Lung (tissue), 12 donors: Measurements from ENCODE around the gene TMEM8B. TPM values are rescaled to one million over a fixed set of nuclear protein-coding genes. Genes with fewer than 3 reads are reported as not detected.

ENCODE experiments used
- ATAC-seq: fragments of 200-7000 bp; cut with Tn5 transposase; one replicate; pipeline ENCODE4 v1.9.1; 2020; ENCODE audit warnings: moderate number of reproducible peaks; ENCODE audit not compliant: insufficient read depth, low FRiP score
- DNase-seq, 3 donors: peaks; one replicate each; pipeline ENCODE4 v3.0.0-alpha.2; 2013 to 2017
- H3K27ac ChIP-seq, 2 donors: one replicate each; pipeline ENCODE4 v1.5.1; 2013; ENCODE audit warnings: mild to moderate bottlenecking in 2 of 2, moderate library complexity in 2 of 2, control low read depth in 1 of 2, inconsistent platforms in 1 of 2, low read depth in 1 of 2, low read length in 1 of 2
- H3K27me3 ChIP-seq, 3 donors: one replicate each; pipeline ENCODE4 v1.5.1; 2013; ENCODE audit warnings: low read length in 2 of 3; ENCODE audit not compliant: control insufficient read depth in 3 of 3, insufficient read depth in 3 of 3
- H3K36me3 ChIP-seq, 4 donors: one replicate each; pipeline ENCODE4 v1.5.1; 2013; ENCODE audit warnings: low read length in 4 of 4, mild to moderate bottlenecking in 1 of 4, moderate library complexity in 1 of 4; ENCODE audit not compliant: control insufficient read depth in 4 of 4, insufficient read depth in 4 of 4
- H3K4me1 ChIP-seq, 5 donors: one replicate each; pipeline ENCODE4 v1.5.1; 2013; ENCODE audit warnings: low read length in 5 of 5, mild to moderate bottlenecking in 2 of 5, moderate library complexity in 1 of 5; ENCODE audit not compliant: control insufficient read depth in 5 of 5, insufficient read depth in 5 of 5
- H3K4me3 ChIP-seq: one replicate; pipeline ENCODE4 v1.5.1; 2013; ENCODE audit warnings: mild to moderate bottlenecking, control low read depth, moderate library complexity
- H3K9ac ChIP-seq, 2 donors: one replicate each; pipeline ENCODE4 v1.5.1; 2013; ENCODE audit warnings: low read length in 2 of 2, control low read depth in 1 of 2; ENCODE audit not compliant: insufficient read depth in 1 of 2
- H3K9me3 ChIP-seq, 4 donors: one replicate each; pipeline ENCODE4 v1.5.1; 2013; ENCODE audit warnings: low read length in 3 of 4, mild to moderate bottlenecking in 1 of 4, moderate library complexity in 1 of 4; ENCODE audit not compliant: control insufficient read depth in 4 of 4, insufficient read depth in 3 of 4
- WGBS, 2 donors: extraction: QIAGEN DNeasy Blood & Tissue Kit; methylation state at CpG; one replicate each; pipeline ENCODE4 v1.1.7; 2013; 5-methylcytosine and 5-hydroxymethylcytosine counted together
- polyA plus RNA-seq, 2 donors: library from polyadenylated mRNA; stranded (reverse); fragments of 200-250 nt; gene quantifications; one replicate each; pipeline ENCODE4 v1.2.1, GENCODE V29; 2013
- total RNA-seq, 2 donors: library from RNA; depleted of rRNA in 1 of 2; stranded (reverse); fragments of >200 nt in 1 of 2; gene quantifications; one replicate each; pipeline ENCODE4 v1.2.1, GENCODE V29; 2014 to 2021
- TF ChIP-seq, protein P1 (sequence below): IDR thresholded peaks from 2 replicates; pipeline ENCODE4 v1.5.1; 2012; ENCODE audit warnings: mild to moderate bottlenecking; ENCODE audit errors: control extremely low read depth, extremely low read depth
- donor health status: control.
- donor health status: control.
- donor health status: Bipolar disorder and iron deficiency.
- donor health status: healthy.
- donor health status: DM: yes; HTN: yes; CAD: no.

Gene TMEM8B
- total and polyA plus RNA-seq, 4 donors, result 6.3 to 13.1 (median 9.1) TPM

- no peak overlapping the region for H3K9ac ChIP-seq
- H3K4me3 ChIP-seq, result no peak overlapping the region
- TF ChIP-seq, protein P1, sequence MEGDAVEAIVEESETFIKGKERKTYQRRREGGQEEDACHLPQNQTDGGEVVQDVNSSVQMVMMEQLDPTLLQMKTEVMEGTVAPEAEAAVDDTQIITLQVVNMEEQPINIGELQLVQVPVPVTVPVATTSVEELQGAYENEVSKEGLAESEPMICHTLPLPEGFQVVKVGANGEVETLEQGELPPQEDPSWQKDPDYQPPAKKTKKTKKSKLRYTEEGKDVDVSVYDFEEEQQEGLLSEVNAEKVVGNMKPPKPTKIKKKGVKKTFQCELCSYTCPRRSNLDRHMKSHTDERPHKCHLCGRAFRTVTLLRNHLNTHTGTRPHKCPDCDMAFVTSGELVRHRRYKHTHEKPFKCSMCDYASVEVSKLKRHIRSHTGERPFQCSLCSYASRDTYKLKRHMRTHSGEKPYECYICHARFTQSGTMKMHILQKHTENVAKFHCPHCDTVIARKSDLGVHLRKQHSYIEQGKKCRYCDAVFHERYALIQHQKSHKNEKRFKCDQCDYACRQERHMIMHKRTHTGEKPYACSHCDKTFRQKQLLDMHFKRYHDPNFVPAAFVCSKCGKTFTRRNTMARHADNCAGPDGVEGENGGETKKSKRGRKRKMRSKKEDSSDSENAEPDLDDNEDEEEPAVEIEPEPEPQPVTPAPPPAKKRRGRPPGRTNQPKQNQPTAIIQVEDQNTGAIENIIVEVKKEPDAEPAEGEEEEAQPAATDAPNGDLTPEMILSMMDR, result no peak
- H3K27me3 ChIP-seq, result no peaks in the 10 kb centered on the region
- WGBS, 2 donors, result 69 to 82% methylated on average over 5 of the region's 5 CpGs
- no peak for ATAC-seq
- H3K9me3 ChIP-seq, result no peaks in the 10 kb centered on the region
- no peak overlapping the region for H3K27ac ChIP-seq
- peaks cover 0 to 11% (median 0%) of the 10 kb centered on the region in 5 donors for H3K4me1 ChIP-seq
- DNase-seq, result no peak
- H3K36me3 ChIP-seq, result peaks cover 0 to 4% (median 0%) of the 10 kb centered on the region in 4 donors
Measured at GRCh38 chr9:35858458-35858857, 29.4 kb downstream of the TMEM8B start.

DNA sequence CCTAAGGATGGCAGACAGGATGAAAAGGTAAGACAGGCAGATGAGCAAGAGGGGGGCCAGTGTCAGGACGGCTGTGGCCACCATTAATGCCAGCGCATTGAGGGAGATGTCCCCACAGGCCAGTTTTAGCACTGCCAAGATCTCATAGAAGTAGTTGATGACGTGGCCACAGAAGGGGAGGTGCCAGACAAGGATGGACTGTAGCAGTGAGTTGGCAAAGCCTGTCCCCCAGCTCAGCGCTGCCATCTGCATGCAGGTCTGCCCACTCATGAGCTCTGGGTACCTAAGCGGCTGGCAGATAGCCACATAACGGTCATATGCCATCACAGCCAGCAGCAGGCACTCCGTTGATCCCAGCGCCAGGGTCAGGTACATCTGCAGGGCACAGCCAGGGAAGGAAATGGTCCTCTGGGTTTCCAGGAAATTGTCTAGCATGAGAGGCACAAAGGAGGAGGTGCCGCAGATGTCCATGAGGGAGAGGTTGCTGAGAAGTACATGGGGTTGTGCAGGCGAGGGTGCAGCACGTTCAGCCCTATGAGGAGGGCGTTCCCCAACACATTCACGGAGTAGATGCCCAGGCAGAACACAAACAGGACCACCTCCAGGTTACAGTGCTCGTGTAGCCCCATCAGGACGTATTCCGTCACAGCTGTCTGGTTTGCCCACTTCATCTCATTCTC lies 30.4 kb downstream of the TMEM8B start:
- DNase-seq (peak; percentile 12 to 39 (median 25)), ATAC-seq (no peak)
- no peak overlapping the region for H3K27ac ChIP-seq
- no peaks in the 10 kb centered on the region for H3K27me3 ChIP-seq
- TF ChIP-seq, protein P1, result no peak
- H3K4me1 ChIP-seq, result peaks cover 0 to 11% (median 0%) of the 10 kb centered on the region in 5 donors
- H3K9me3 ChIP-seq, result no peaks in the 10 kb centered on the region
- H3K4me3 ChIP-seq, result no peak overlapping the region
- H3K9ac ChIP-seq, result no peak overlapping the region
- 55 to 66% methylated on average over 16 of the region's 16 CpGs for WGBS, 2 donors
- no peaks in the 10 kb centered on the region for H3K36me3 ChIP-seq

GRCh38 chr9:35859990-35860339 lies 30.9 kb downstream of the TMEM8B start:
- Histone ChIP-seq H3K9me3 (no peaks in the 10 kb centered on the region), H3K27me3 (no peaks in the 10 kb centered on the region), H3K27ac (no peak overlapping the region), H3K36me3 (no peaks in the 10 kb centered on the region), H3K9ac (no peak overlapping the region), H3K4me1 (peaks cover 0 to 11% (median 0%) of the 10 kb centered on the region in 5 donors), H3K4me3 (no peak overlapping the region)
- no peak for DNase-seq
- 53 to 65% methylated on average over 3 of the region's 3 CpGs for WGBS, 2 donors
- ATAC-seq, result no peak
- TF ChIP-seq, protein P1, result no peak
